Measurements from ENCODE around the gene GAMT. TPM values are rescaled to one million over a fixed set of nuclear protein-coding genes. Genes with fewer than 3 reads are reported as not detected.
A peak's percentile ranks its signal among the peaks of the same experiment; 100 is the strongest.

The GAMT gene
- total and polyA plus RNA-seq, 2 experiments from 2014 or later: 21.5 to 36.9 TPM

DNA sequence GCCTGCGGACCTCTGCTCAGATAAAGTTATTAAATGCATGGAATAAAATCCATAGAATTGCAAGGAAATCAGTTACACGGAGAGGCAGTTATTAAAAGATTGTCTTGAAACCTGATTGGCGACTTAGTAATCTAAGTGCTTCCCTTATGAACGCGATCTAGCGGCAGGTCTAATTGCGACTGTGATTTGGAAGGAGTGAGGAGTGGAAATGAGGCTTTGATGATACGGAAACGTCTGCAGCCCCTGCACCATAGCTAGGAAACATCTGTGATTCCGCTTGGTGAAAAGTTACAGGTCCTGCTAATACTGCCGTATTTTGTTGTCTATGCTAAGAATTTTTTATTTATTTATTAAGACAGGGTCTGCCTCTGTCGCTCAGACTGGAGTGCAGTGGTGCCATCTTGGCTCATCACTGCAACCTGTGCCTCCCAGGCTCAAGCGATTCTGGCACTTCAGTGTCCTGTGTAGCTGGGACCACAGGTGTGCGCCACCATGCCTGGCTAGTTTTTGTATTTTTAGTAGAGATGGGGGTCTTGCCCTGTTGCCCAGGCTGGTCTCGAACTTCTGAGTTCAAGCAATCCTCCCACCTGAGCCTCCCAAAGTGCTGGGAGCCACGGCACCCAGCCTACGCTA is 16.7 kb downstream of the GAMT start:
- H3K27ac ChIP-seq (ENCODE audit: low read depth): no peak overlapping the region
- H4K20me1 ChIP-seq (replicated peaks; ENCODE audit: insufficient read depth): peaks cover 3% of the 10 kb centered on the region; the same call in 1 of the 2 replicates
- no peak overlapping the region for H3K27ac Mint-ChIP-seq
- peaks cover 18% of the 10 kb centered on the region for H3K36me3 Mint-ChIP-seq (ENCODE audit: low read depth)
- H3K27me3 Mint-ChIP-seq (ENCODE audit: insufficient read depth, low read depth, poor library complexity): peaks cover 21% of the 10 kb centered on the region
- no peaks in the 10 kb centered on the region for H3K9me2 ChIP-seq (ENCODE audit: insufficient read depth)
- H3K27me3 ChIP-seq (ENCODE audit: insufficient read depth): no peaks in the 10 kb centered on the region
- H3K79me2 ChIP-seq (replicated peaks; ENCODE audit: insufficient read depth): peaks cover 15% of the 10 kb centered on the region
- no peaks in the 10 kb centered on the region for H3K36me3 ChIP-seq (ENCODE audit: insufficient read depth)
- H3K4me1 Mint-ChIP-seq: peaks cover 13% of the 10 kb centered on the region
- peaks cover 16% of the 10 kb centered on the region; the same call in 1 of the 2 replicates for H3K4me1 ChIP-seq (ENCODE audit: insufficient read depth)
- H3K9me3 Mint-ChIP-seq: peaks cover 5% of the 10 kb centered on the region
- peak overlapping the region; percentile 73 for H3K4me3 Mint-ChIP-seq
- peak overlapping the region; percentile 90 for H3K4me3 ChIP-seq
- peak overlapping the region; percentile 96 for H3K4me2 ChIP-seq
- TF ChIP-seq JUNB (IDR thresholded peaks at IDR 0.05; ENCODE audit: unreplicated experiment) (no peak), NANOG (IDR thresholded peaks at IDR 0.05; ENCODE audit: borderline replicate concordance) (no peak), POLR2AphosphoS5 (IDR thresholded peaks at IDR 0.05; ENCODE audit: low read depth) (no peak), ZNF114 (CRISPR knock-in tag; IDR thresholded peaks at IDR 0.05) (no peak), EZH2 (IDR thresholded peaks at IDR 0.05; ENCODE audit: low read depth, unreplicated experiment) (no peak), STAT1 (IDR thresholded peaks at IDR 0.05; ENCODE audit: unreplicated experiment) (no peak), ZNF331 (CRISPR knock-in tag; IDR thresholded peaks at IDR 0.05; ENCODE audit: low read depth) (no peak), ETS1 (IDR thresholded peaks at IDR 0.05) (no peak), CREB1 (CRISPR knock-in tag; IDR thresholded peaks at IDR 0.05; ENCODE audit: low read depth) (no peak), EZH2phosphoT487 (IDR thresholded peaks at IDR 0.05; ENCODE audit: unreplicated experiment) (no peak)
- TF ChIP-seq, protein P1, sequence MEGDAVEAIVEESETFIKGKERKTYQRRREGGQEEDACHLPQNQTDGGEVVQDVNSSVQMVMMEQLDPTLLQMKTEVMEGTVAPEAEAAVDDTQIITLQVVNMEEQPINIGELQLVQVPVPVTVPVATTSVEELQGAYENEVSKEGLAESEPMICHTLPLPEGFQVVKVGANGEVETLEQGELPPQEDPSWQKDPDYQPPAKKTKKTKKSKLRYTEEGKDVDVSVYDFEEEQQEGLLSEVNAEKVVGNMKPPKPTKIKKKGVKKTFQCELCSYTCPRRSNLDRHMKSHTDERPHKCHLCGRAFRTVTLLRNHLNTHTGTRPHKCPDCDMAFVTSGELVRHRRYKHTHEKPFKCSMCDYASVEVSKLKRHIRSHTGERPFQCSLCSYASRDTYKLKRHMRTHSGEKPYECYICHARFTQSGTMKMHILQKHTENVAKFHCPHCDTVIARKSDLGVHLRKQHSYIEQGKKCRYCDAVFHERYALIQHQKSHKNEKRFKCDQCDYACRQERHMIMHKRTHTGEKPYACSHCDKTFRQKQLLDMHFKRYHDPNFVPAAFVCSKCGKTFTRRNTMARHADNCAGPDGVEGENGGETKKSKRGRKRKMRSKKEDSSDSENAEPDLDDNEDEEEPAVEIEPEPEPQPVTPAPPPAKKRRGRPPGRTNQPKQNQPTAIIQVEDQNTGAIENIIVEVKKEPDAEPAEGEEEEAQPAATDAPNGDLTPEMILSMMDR (conservative IDR thresholded peaks at IDR 0.05; ENCODE audit: low read depth in 2 of 2): no peak
- TF ChIP-seq, protein P2, sequence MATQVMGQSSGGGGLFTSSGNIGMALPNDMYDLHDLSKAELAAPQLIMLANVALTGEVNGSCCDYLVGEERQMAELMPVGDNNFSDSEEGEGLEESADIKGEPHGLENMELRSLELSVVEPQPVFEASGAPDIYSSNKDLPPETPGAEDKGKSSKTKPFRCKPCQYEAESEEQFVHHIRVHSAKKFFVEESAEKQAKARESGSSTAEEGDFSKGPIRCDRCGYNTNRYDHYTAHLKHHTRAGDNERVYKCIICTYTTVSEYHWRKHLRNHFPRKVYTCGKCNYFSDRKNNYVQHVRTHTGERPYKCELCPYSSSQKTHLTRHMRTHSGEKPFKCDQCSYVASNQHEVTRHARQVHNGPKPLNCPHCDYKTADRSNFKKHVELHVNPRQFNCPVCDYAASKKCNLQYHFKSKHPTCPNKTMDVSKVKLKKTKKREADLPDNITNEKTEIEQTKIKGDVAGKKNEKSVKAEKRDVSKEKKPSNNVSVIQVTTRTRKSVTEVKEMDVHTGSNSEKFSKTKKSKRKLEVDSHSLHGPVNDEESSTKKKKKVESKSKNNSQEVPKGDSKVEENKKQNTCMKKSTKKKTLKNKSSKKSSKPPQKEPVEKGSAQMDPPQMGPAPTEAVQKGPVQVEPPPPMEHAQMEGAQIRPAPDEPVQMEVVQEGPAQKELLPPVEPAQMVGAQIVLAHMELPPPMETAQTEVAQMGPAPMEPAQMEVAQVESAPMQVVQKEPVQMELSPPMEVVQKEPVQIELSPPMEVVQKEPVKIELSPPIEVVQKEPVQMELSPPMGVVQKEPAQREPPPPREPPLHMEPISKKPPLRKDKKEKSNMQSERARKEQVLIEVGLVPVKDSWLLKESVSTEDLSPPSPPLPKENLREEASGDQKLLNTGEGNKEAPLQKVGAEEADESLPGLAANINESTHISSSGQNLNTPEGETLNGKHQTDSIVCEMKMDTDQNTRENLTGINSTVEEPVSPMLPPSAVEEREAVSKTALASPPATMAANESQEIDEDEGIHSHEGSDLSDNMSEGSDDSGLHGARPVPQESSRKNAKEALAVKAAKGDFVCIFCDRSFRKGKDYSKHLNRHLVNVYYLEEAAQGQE (IDR thresholded peaks at IDR 0.05; ENCODE audit: unreplicated experiment): no peak
- TF ChIP-seq, protein P3, sequence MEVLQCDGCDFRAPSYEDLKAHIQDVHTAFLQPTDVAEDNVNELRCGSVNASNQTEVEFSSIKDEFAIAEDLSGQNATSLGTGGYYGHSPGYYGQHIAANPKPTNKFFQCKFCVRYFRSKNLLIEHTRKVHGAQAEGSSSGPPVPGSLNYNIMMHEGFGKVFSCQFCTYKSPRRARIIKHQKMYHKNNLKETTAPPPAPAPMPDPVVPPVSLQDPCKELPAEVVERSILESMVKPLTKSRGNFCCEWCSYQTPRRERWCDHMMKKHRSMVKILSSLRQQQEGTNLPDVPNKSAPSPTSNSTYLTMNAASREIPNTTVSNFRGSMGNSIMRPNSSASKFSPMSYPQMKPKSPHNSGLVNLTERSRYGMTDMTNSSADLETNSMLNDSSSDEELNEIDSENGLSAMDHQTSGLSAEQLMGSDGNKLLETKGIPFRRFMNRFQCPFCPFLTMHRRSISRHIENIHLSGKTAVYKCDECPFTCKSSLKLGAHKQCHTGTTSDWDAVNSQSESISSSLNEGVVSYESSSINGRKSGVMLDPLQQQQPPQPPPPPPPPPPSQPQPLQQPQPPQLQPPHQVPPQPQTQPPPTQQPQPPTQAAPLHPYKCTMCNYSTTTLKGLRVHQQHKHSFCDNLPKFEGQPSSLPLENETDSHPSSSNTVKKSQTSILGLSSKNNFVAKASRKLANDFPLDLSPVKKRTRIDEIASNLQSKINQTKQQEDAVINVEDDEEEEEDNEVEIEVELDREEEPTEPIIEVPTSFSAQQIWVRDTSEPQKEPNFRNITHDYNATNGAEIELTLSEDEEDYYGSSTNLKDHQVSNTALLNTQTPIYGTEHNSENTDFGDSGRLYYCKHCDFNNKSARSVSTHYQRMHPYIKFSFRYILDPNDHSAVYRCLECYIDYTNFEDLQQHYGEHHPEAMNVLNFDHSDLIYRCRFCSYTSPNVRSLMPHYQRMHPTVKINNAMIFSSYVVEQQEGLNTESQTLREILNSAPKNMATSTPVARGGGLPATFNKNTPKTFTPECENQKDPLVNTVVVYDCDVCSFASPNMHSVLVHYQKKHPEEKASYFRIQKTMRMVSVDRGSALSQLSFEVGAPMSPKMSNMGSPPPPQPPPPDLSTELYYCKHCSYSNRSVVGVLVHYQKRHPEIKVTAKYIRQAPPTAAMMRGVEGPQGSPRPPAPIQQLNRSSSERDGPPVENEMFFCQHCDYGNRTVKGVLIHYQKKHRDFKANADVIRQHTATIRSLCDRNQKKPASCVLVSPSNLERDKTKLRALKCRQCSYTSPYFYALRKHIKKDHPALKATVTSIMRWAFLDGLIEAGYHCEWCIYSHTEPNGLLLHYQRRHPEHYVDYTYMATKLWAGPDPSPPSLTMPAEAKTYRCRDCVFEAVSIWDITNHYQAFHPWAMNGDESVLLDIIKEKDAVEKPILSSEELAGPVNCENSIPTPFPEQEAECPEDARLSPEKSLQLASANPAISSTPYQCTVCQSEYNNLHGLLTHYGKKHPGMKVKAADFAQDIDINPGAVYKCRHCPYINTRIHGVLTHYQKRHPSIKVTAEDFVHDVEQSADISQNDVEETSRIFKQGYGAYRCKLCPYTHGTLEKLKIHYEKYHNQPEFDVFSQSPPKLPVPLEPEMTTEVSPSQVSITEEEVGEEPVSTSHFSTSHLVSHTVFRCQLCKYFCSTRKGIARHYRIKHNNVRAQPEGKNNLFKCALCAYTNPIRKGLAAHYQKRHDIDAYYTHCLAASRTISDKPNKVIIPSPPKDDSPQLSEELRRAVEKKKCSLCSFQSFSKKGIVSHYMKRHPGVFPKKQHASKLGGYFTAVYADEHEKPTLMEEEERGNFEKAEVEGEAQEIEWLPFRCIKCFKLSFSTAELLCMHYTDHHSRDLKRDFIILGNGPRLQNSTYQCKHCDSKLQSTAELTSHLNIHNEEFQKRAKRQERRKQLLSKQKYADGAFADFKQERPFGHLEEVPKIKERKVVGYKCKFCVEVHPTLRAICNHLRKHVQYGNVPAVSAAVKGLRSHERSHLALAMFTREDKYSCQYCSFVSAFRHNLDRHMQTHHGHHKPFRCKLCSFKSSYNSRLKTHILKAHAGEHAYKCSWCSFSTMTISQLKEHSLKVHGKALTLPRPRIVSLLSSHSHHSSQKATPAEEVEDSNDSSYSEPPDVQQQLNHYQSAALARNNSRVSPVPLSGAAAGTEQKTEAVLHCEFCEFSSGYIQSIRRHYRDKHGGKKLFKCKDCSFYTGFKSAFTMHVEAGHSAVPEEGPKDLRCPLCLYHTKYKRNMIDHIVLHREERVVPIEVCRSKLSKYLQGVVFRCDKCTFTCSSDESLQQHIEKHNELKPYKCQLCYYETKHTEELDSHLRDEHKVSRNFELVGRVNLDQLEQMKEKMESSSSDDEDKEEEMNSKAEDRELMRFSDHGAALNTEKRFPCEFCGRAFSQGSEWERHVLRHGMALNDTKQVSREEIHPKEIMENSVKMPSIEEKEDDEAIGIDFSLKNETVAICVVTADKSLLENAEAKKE (CRISPR knock-in tag; IDR thresholded peaks at IDR 0.05): no peak
- H3F3A ChIP-seq (replicated peaks; ENCODE audit: low read depth): peaks cover 18% of the 10 kb centered on the region
- no peak for DNase-seq (ENCODE audit: low spot score)
- ATAC-seq: no peak
- H2AFZ ChIP-seq: no peak overlapping the region

Data from GM23338 (cell line).